Measurements from ENCODE around the gene MAP2. TPM values are rescaled to one million over a fixed set of nuclear protein-coding genes. Genes with fewer than 3 reads are reported as not detected.

The MAP2 gene
- total RNA-seq, 2 experiments from 2014 or later, result not detected

- DNase-seq (no peak), ATAC-seq (no peak)
- Mint-ChIP-seq H3K9me3 (ENCODE audit: insufficient read depth) (no peaks in the 10 kb centered on the region), H3K4me1 (ENCODE audit: low read depth) (peaks cover 13% of the 10 kb centered on the region), H3K4me3 (no peak overlapping the region), H3K27ac (no peak overlapping the region), H3K36me3 (ENCODE audit: low read depth) (no peaks in the 10 kb centered on the region), H3K27me3 (ENCODE audit: low read depth) (peaks cover 20% of the 10 kb centered on the region)
- ChIA-PET POLR2A (no interaction called here), CTCF (interaction anchor here (1.9 kb wide), 1 partner anchor 772 kb away, joined by 5 read pairs; no protein-coding TSS in a partner anchor)
These were observed 2.6 kb downstream of the MAP2 start for GRCh38 chr2:209426432-209426831.

GRCh38 chr2:209431701-209432100, 7.9 kb downstream of the MAP2 start:
- no peak for DNase-seq
- ChIA-PET POLR2A (no interaction called here), CTCF (no interaction called here)
- H3K36me3 Mint-ChIP-seq (ENCODE audit: low read depth), result no peaks in the 10 kb centered on the region
- H3K4me3 Mint-ChIP-seq, result no peak overlapping the region
- no peak for ATAC-seq
- no peaks in the 10 kb centered on the region for H3K4me1 Mint-ChIP-seq (ENCODE audit: low read depth)
- peaks cover 5% of the 10 kb centered on the region for H3K27me3 Mint-ChIP-seq (ENCODE audit: low read depth)
- no peaks in the 10 kb centered on the region for H3K9me3 Mint-ChIP-seq (ENCODE audit: insufficient read depth)
- no peak overlapping the region for H3K27ac Mint-ChIP-seq

GRCh38 chr2:209441541-209441940, 17.7 kb downstream of the MAP2 start:
- H3K4me1 Mint-ChIP-seq (ENCODE audit: low read depth), result no peaks in the 10 kb centered on the region
- ChIA-PET POLR2A (no interaction called here), CTCF (no interaction called here)
- H3K4me3 Mint-ChIP-seq, result no peak overlapping the region
- ATAC-seq (no peak), DNase-seq (no peak)
- H3K27me3 Mint-ChIP-seq (ENCODE audit: low read depth), result no peaks in the 10 kb centered on the region
- no peaks in the 10 kb centered on the region for H3K36me3 Mint-ChIP-seq (ENCODE audit: low read depth)
- H3K27ac Mint-ChIP-seq, result no peak overlapping the region
- no peaks in the 10 kb centered on the region for H3K9me3 Mint-ChIP-seq (ENCODE audit: insufficient read depth)

- Mint-ChIP-seq H3K27ac (no peak overlapping the region), H3K4me3 (no peak overlapping the region), H3K27me3 (ENCODE audit: low read depth) (no peaks in the 10 kb centered on the region), H3K9me3 (ENCODE audit: insufficient read depth) (no peaks in the 10 kb centered on the region), H3K4me1 (ENCODE audit: low read depth) (no peaks in the 10 kb centered on the region), H3K36me3 (ENCODE audit: low read depth) (no peaks in the 10 kb centered on the region)
- ChIA-PET POLR2A (no interaction called here), CTCF (no interaction called here)
- DNase-seq (no peak), ATAC-seq (no peak)
These were observed 19.1 kb downstream of the MAP2 start for GRCh38 chr2:209442939-209443338.

- Mint-ChIP-seq H3K9me3 (ENCODE audit: insufficient read depth) (no peaks in the 10 kb centered on the region), H3K4me3 (no peak overlapping the region), H3K4me1 (ENCODE audit: low read depth) (no peaks in the 10 kb centered on the region), H3K36me3 (ENCODE audit: low read depth) (no peaks in the 10 kb centered on the region), H3K27me3 (ENCODE audit: low read depth) (no peaks in the 10 kb centered on the region), H3K27ac (no peak overlapping the region)
- ATAC-seq, result no peak
- CTCF ChIA-PET, result no interaction called here
- DNase-seq, result no peak
- POLR2A ChIA-PET, result no interaction called here
These were observed 21.6 kb downstream of the MAP2 start for GRCh38 chr2:209445485-209445884.

GRCh38 chr2:209451209-209451834, 27.5 kb downstream of the MAP2 start:
- ATAC-seq, result no peak
- CTCF ChIA-PET, result no interaction called here
- Mint-ChIP-seq H3K9me3 (ENCODE audit: insufficient read depth) (no peaks in the 10 kb centered on the region), H3K36me3 (ENCODE audit: low read depth) (no peaks in the 10 kb centered on the region), H3K27ac (no peak overlapping the region), H3K4me1 (ENCODE audit: low read depth) (no peaks in the 10 kb centered on the region), H3K27me3 (ENCODE audit: low read depth) (no peaks in the 10 kb centered on the region), H3K4me3 (no peak overlapping the region)
- DNase-seq, result no peak
- POLR2A ChIA-PET, result no interaction called here

- Mint-ChIP-seq H3K9me3 (ENCODE audit: insufficient read depth) (no peaks in the 10 kb centered on the region), H3K4me1 (ENCODE audit: low read depth) (no peaks in the 10 kb centered on the region), H3K27ac (no peak overlapping the region), H3K36me3 (ENCODE audit: low read depth) (no peaks in the 10 kb centered on the region), H3K4me3 (no peak overlapping the region), H3K27me3 (ENCODE audit: low read depth) (no peaks in the 10 kb centered on the region)
- DNase-seq, result no peak
- CTCF ChIA-PET, result interaction anchor here (0.5 kb wide), 1 partner anchor 1046 kb away, joined by 3 read pairs; no protein-coding TSS in a partner anchor
- ATAC-seq, result no peak
- POLR2A ChIA-PET, result no interaction called here
These were observed 32.6 kb downstream of the MAP2 start for GRCh38 chr2:209456489-209456888.

- Mint-ChIP-seq H3K27ac (no peak overlapping the region), H3K27me3 (ENCODE audit: low read depth) (no peaks in the 10 kb centered on the region), H3K9me3 (ENCODE audit: insufficient read depth) (no peaks in the 10 kb centered on the region), H3K4me3 (no peak overlapping the region), H3K4me1 (ENCODE audit: low read depth) (no peaks in the 10 kb centered on the region), H3K36me3 (ENCODE audit: low read depth) (no peaks in the 10 kb centered on the region)
- DNase-seq, result no peak
- CTCF ChIA-PET, result no interaction called here
- POLR2A ChIA-PET, result no interaction called here
- no peak for ATAC-seq
These were observed 34.4 kb downstream of the MAP2 start for GRCh38 chr2:209458008-209458979.

GRCh38 chr2:209459359-209459758, 35.5 kb downstream of the MAP2 start:
- CTCF ChIA-PET, result no interaction called here
- Mint-ChIP-seq H3K4me3 (no peak overlapping the region), H3K9me3 (ENCODE audit: insufficient read depth) (no peaks in the 10 kb centered on the region), H3K27ac (no peak overlapping the region), H3K4me1 (ENCODE audit: low read depth) (no peaks in the 10 kb centered on the region), H3K36me3 (ENCODE audit: low read depth) (no peaks in the 10 kb centered on the region), H3K27me3 (ENCODE audit: low read depth) (no peaks in the 10 kb centered on the region)
- POLR2A ChIA-PET, result interaction anchor here (0.6 kb wide), 2 partner anchors 35 to 263 kb away, joined by 3 to 4 read pairs; no protein-coding TSS in a partner anchor
- no peak for DNase-seq
- no peak for ATAC-seq

GRCh38 chr2:209460151-209460761, 36.4 kb downstream of the MAP2 start:
- Mint-ChIP-seq H3K36me3 (ENCODE audit: low read depth) (no peaks in the 10 kb centered on the region), H3K27me3 (ENCODE audit: low read depth) (no peaks in the 10 kb centered on the region), H3K9me3 (ENCODE audit: insufficient read depth) (no peaks in the 10 kb centered on the region), H3K27ac (no peak overlapping the region), H3K4me3 (no peak overlapping the region), H3K4me1 (ENCODE audit: low read depth) (no peaks in the 10 kb centered on the region)
- CTCF ChIA-PET, result no interaction called here
- no peak for DNase-seq
- POLR2A ChIA-PET, result no interaction called here
- ATAC-seq, result no peak

GRCh38 chr2:209463226-209463625, 39.4 kb downstream of the MAP2 start:
- Mint-ChIP-seq H3K4me3 (no peak overlapping the region), H3K36me3 (ENCODE audit: low read depth) (no peaks in the 10 kb centered on the region), H3K27me3 (ENCODE audit: low read depth) (no peaks in the 10 kb centered on the region), H3K27ac (no peak overlapping the region), H3K9me3 (ENCODE audit: insufficient read depth) (no peaks in the 10 kb centered on the region), H3K4me1 (ENCODE audit: low read depth) (no peaks in the 10 kb centered on the region)
- ChIA-PET CTCF (no interaction called here), POLR2A (no interaction called here)
- DNase-seq, result no peak
- no peak for ATAC-seq

GRCh38 chr2:209463835-209464234, 40.0 kb downstream of the MAP2 start:
- no peak for ATAC-seq
- no peaks in the 10 kb centered on the region for H3K4me1 Mint-ChIP-seq (ENCODE audit: low read depth)
- H3K27ac Mint-ChIP-seq, result no peak overlapping the region
- POLR2A ChIA-PET, result no interaction called here
- CTCF ChIA-PET, result no interaction called here
- no peak overlapping the region for H3K4me3 Mint-ChIP-seq
- H3K9me3 Mint-ChIP-seq (ENCODE audit: insufficient read depth), result no peaks in the 10 kb centered on the region
- no peak for DNase-seq
- H3K27me3 Mint-ChIP-seq (ENCODE audit: low read depth), result no peaks in the 10 kb centered on the region
- no peaks in the 10 kb centered on the region for H3K36me3 Mint-ChIP-seq (ENCODE audit: low read depth)

Measured in activated CD8-positive, alpha-beta T cell treated with anti-CD3 and anti-CD28 coated beads, Interleukin-2, amount 10 ng/mL, durations not matched to agents 7 days and 5 days (primary cell).